ENCODE data around the gene CCL3.

DNA sequence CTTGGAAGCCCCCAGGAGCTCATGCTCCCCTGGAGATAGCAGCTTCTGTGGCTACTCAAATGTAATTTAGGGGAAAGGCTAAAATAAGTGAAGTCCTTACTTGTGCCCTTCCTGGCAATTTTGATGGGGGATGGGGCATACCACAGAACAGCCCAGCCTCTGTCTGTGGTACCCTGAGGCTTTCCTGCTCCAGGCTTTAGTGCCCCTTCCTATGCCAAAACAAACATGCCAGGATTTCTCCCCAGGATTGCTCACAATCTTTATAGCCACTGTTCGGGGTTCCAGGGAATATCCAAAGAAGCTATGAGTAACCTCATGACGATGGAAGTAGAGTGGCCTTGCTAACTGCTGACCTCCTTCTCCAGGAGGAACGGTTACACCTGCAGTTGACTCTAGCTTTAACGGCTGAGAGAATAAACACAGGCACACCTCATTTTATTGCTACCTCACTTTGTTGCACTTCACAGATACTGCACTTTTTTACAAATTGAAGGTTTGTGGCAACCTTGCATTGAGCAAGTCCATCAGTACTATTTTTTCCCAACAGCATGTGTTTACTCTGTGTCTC, 38.6 kb upstream of the CCL3 start:
- TF ChIP-seq EZH2phosphoT487 (conservative IDR thresholded peaks at IDR 0.05; ENCODE audit: low read length) = no peak
- TF ChIP-seq, protein P1, sequence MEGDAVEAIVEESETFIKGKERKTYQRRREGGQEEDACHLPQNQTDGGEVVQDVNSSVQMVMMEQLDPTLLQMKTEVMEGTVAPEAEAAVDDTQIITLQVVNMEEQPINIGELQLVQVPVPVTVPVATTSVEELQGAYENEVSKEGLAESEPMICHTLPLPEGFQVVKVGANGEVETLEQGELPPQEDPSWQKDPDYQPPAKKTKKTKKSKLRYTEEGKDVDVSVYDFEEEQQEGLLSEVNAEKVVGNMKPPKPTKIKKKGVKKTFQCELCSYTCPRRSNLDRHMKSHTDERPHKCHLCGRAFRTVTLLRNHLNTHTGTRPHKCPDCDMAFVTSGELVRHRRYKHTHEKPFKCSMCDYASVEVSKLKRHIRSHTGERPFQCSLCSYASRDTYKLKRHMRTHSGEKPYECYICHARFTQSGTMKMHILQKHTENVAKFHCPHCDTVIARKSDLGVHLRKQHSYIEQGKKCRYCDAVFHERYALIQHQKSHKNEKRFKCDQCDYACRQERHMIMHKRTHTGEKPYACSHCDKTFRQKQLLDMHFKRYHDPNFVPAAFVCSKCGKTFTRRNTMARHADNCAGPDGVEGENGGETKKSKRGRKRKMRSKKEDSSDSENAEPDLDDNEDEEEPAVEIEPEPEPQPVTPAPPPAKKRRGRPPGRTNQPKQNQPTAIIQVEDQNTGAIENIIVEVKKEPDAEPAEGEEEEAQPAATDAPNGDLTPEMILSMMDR (IDR thresholded peaks at IDR 0.05; ENCODE audit: insufficient read depth, low read length, poor library complexity, severe bottlenecking) = no peak
